WTC11 (cell line): Measurements from ENCODE around the gene CLCF1. TPM values are rescaled to one million over a fixed set of nuclear protein-coding genes. Genes with fewer than 3 reads are reported as not detected.
A peak's percentile ranks its signal among the peaks of the same experiment; 100 is the strongest.
"Not testable (repeated sequence)": the region's sequence is repeated elsewhere in the genome, so short reads cannot be mapped to it uniquely, and the experiment has no call there.

Source experiments
- ATAC-seq: fragments of 200-7000 bp; cut with Tn5 transposase; 2 replicates; pipeline ENCODE4 v1.10.0; 2021; ENCODE audit warnings: mild to moderate bottlenecking, moderate library complexity
- CTCF ChIA-PET: fragments of 300-600 bp; sonication (Branson Sonifier 250); formaldehyde crosslinking; loops from one replicate; lab custom pipeline; 2021; ENCODE audit warnings: antibody characterized with exemption; lab: Charles Lee
- POLR2A ChIA-PET: fragments of 350-600 bp; sonication (Branson Sonifier 250); formaldehyde crosslinking; loops from one replicate; lab custom pipeline; 2021; ENCODE audit warnings: antibody characterized with exemption; lab: Charles Lee
- DNase-seq: peaks from one replicate; pipeline ENCODE4 v3.0.0; 2021; ENCODE audit warnings: low spot score
- H3K27ac Mint-ChIP-seq: 2 replicates; pipeline ENCODE4 v1.8.0; 2021; ENCODE audit warnings: mixed read lengths
- H3K27me3 Mint-ChIP-seq: 2 replicates; pipeline ENCODE4 v1.8.0; 2021; ENCODE audit warnings: low read depth, mild to moderate bottlenecking, moderate library complexity, mixed read lengths
- H3K36me3 Mint-ChIP-seq: 2 replicates; pipeline ENCODE4 v1.8.0; 2021; ENCODE audit warnings: mixed read lengths
- H3K4me1 Mint-ChIP-seq: 2 replicates; pipeline ENCODE4 v1.8.0; 2022; ENCODE audit warnings: mixed read lengths
- H3K4me3 Mint-ChIP-seq: 2 replicates; pipeline ENCODE4 v1.8.0; 2021; ENCODE audit warnings: mild to moderate bottlenecking, moderate library complexity, mixed read lengths
- H3K9me3 Mint-ChIP-seq: 2 replicates; pipeline ENCODE4 v1.8.0; 2021; ENCODE audit warnings: mixed read lengths
- CREM ChIP-seq: sonication (generic); formaldehyde crosslinking; IDR thresholded peaks from 2 replicates; pipeline ENCODE4 v1.8.1; 2022; ENCODE audit warnings: mild to moderate bottlenecking, missing genetic modification reagents, moderate library complexity
- ELF4 ChIP-seq: sonication (generic); formaldehyde crosslinking; IDR thresholded peaks from 2 replicates; pipeline ENCODE4 v1.8.1; 2022; ENCODE audit warnings: low read depth, mild to moderate bottlenecking, moderate library complexity, missing genetic modification reagents
- ETV6 ChIP-seq: sonication (generic); formaldehyde crosslinking; IDR thresholded peaks from 2 replicates; pipeline ENCODE4 v1.8.1; 2022; ENCODE audit warnings: mild to moderate bottlenecking, missing genetic modification reagents
- FOXJ3 ChIP-seq: sonication (generic); formaldehyde crosslinking; IDR thresholded peaks from 2 replicates; pipeline ENCODE4 v1.9.0; 2021; ENCODE audit warnings: missing genetic modification reagents, mild to moderate bottlenecking, borderline replicate concordance
- FOXK1 ChIP-seq: sonication (generic); formaldehyde crosslinking; IDR thresholded peaks from 2 replicates; pipeline ENCODE4 v1.8.0; 2022; ENCODE audit warnings: mild to moderate bottlenecking, moderate library complexity, missing genetic modification reagents
- GABPB1 ChIP-seq: sonication (generic); formaldehyde crosslinking; IDR thresholded peaks from 2 replicates; pipeline ENCODE4 v1.8.1; 2023; ENCODE audit warnings: mild to moderate bottlenecking, missing genetic modification reagents
- GTF2I ChIP-seq: fragments of 250-450 bp; sonication (Bioruptor Pico); conservative IDR thresholded peaks from 2 replicates; pipeline ENCODE4 v1.4.0; 2021; ENCODE audit warnings: mild to moderate bottlenecking
- HMGA2 ChIP-seq: fragments of 250-450 bp; sonication (Bioruptor Pico); IDR thresholded peaks from 2 replicates; pipeline ENCODE4 v1.4.0; 2021; ENCODE audit warnings: mild to moderate bottlenecking, moderate library complexity
- JUN ChIP-seq: sonication (generic); formaldehyde crosslinking; IDR thresholded peaks from 2 replicates; pipeline ENCODE4 v1.8.0; 2023; ENCODE audit warnings: mild to moderate bottlenecking, missing genetic modification reagents
- NFE2L1 ChIP-seq: sonication (generic); formaldehyde crosslinking; IDR thresholded peaks from 2 replicates; pipeline ENCODE4 v1.8.1; 2023; ENCODE audit warnings: missing genetic modification reagents
- NR1H2 ChIP-seq: sonication (generic); formaldehyde crosslinking; IDR thresholded peaks from 2 replicates; pipeline ENCODE4 v1.9.0; 2021; ENCODE audit warnings: mild to moderate bottlenecking, moderate library complexity, missing genetic modification reagents
- OVOL2 ChIP-seq: fragments of 250-450 bp; sonication (Bioruptor Pico); IDR thresholded peaks from 2 replicates; pipeline ENCODE4 v1.9.0; 2021; ENCODE audit warnings: mild to moderate bottlenecking, borderline replicate concordance
- ZNF138 ChIP-seq: sonication (generic); formaldehyde crosslinking; conservative IDR thresholded peaks from 2 replicates; pipeline ENCODE4 v1.8.1; 2022; ENCODE audit warnings: mild to moderate bottlenecking, moderate library complexity, missing genetic modification reagents
- ZNF219 ChIP-seq: sonication (generic); formaldehyde crosslinking; IDR thresholded peaks from 2 replicates; pipeline ENCODE4 v1.8.0; 2023; ENCODE audit warnings: missing genetic modification reagents, mild to moderate bottlenecking, borderline replicate concordance
- ZNF232 ChIP-seq: sonication (generic); formaldehyde crosslinking; IDR thresholded peaks from 2 replicates; pipeline ENCODE4 v1.8.0; 2022; ENCODE audit warnings: mild to moderate bottlenecking, missing genetic modification reagents
- ZNF317 ChIP-seq: sonication (generic); formaldehyde crosslinking; IDR thresholded peaks from 2 replicates; pipeline ENCODE4 v1.8.1; 2023; ENCODE audit warnings: low read depth, mild to moderate bottlenecking, moderate library complexity, missing genetic modification reagents, borderline replicate concordance
- ZNF423 ChIP-seq: fragments of 250-450 bp; sonication (Bioruptor Pico); IDR thresholded peaks from 2 replicates; pipeline ENCODE4 v2.1.2; 2022; ENCODE audit warnings: mild to moderate bottlenecking, moderate library complexity
- total RNA-seq: library from RNA; stranded (reverse); gene quantifications from 3 replicates; pipeline ENCODE4 v1.2.3, GENCODE V29; 2021
- TF ChIP-seq, protein P1 (sequence below): sonication (generic); formaldehyde crosslinking; IDR thresholded peaks from 2 replicates; pipeline ENCODE4 v1.8.0; 2023; ENCODE audit warnings: mild to moderate bottlenecking, missing genetic modification reagents
- TF ChIP-seq, protein P2 (sequence below): fragments of 250-450 bp; sonication (Bioruptor Pico); IDR thresholded peaks from 2 replicates; pipeline ENCODE4 v1.8.0; 2021; ENCODE audit warnings: mild to moderate bottlenecking
- TF ChIP-seq, protein P3 (sequence below): fragments of 250-450 bp; sonication (Bioruptor Pico); IDR thresholded peaks from 2 replicates; pipeline ENCODE4 v1.9.0; 2021; ENCODE audit warnings: mild to moderate bottlenecking
- TF ChIP-seq, protein P4 (sequence below): fragments of 250-450 bp; sonication (Bioruptor Pico); IDR thresholded peaks from 2 replicates; pipeline ENCODE4 v1.9.0; 2021; ENCODE audit warnings: moderate library complexity, mild to moderate bottlenecking, inconsistent platforms, borderline replicate concordance

The CLCF1 gene
- total RNA-seq, 1 experiment from 2014 or later: 0.92 TPM

DNA sequence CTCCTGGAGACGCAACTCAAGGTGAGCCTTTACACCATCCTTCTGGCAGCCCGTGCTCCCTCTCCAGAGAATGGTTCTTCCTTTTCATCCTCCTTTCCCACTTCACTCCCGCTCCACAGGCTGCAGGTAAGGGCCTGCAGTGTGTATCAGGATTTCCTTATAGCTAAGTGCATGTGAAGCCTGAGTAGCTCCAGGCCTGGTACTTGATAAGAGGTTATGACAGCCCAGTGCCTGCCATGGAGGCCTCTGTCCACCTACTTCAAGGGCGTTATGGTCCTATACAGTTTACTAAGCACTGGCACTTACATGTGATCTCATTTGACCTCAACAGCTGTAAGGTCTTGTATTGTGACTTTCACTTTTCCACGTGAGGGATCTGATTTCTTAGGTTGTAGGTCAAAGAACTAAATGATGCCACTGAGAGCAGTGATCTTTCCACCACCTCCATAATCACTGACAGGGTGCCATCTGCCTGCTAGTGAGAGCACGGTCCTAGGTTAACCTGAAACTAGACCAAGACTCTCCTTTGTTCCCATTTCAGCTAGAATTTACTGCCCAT is 52.0 kb downstream of the CLCF1 start (continued):
- no peak for TF ChIP-seq NFE2L1 (CRISPR knock-in tag)
- TF ChIP-seq FOXJ3 (CRISPR knock-in tag): no peak
- no peak for TF ChIP-seq GABPB1 (CRISPR knock-in tag)
- no peak for TF ChIP-seq JUN
- TF ChIP-seq, protein P1, sequence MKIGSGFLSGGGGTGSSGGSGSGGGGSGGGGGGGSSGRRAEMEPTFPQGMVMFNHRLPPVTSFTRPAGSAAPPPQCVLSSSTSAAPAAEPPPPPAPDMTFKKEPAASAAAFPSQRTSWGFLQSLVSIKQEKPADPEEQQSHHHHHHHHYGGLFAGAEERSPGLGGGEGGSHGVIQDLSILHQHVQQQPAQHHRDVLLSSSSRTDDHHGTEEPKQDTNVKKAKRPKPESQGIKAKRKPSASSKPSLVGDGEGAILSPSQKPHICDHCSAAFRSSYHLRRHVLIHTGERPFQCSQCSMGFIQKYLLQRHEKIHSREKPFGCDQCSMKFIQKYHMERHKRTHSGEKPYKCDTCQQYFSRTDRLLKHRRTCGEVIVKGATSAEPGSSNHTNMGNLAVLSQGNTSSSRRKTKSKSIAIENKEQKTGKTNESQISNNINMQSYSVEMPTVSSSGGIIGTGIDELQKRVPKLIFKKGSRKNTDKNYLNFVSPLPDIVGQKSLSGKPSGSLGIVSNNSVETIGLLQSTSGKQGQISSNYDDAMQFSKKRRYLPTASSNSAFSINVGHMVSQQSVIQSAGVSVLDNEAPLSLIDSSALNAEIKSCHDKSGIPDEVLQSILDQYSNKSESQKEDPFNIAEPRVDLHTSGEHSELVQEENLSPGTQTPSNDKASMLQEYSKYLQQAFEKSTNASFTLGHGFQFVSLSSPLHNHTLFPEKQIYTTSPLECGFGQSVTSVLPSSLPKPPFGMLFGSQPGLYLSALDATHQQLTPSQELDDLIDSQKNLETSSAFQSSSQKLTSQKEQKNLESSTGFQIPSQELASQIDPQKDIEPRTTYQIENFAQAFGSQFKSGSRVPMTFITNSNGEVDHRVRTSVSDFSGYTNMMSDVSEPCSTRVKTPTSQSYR (CRISPR knock-in tag): no peak
- no peak for TF ChIP-seq ZNF219
- no peak for TF ChIP-seq OVOL2 (CRISPR knock-in tag)
- TF ChIP-seq, protein P2, sequence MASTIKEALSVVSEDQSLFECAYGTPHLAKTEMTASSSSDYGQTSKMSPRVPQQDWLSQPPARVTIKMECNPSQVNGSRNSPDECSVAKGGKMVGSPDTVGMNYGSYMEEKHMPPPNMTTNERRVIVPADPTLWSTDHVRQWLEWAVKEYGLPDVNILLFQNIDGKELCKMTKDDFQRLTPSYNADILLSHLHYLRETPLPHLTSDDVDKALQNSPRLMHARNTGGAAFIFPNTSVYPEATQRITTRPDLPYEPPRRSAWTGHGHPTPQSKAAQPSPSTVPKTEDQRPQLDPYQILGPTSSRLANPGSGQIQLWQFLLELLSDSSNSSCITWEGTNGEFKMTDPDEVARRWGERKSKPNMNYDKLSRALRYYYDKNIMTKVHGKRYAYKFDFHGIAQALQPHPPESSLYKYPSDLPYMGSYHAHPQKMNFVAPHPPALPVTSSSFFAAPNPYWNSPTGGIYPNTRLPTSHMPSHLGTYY (CRISPR knock-in tag): no peak
- TF ChIP-seq ZNF317: no peak

DNA sequence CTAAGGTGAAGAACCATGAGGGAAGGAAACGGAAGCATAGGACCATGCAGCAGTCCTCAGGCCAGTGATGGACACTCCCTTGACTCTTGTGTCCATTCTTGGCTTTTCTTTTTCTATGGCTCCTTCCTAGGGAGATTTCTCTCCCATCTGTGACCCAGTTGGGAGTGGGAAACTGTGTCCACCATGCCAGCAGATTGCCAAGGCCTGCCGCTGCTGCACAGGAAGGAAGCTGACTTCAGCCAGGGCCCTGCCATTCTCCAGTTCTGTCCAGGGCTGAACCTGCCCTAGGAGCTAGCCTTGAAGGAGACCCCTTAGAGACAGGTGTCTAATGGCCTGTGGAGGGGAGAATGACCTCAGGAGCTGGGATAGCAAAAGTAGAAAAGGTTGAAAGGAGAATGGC is 52.7 kb downstream of the CLCF1 start:
- Mint-ChIP-seq H3K4me1 (peaks cover 5% of the 10 kb centered on the region), H3K27ac (no peak overlapping the region), H3K27me3 (peaks cover 30% of the 10 kb centered on the region), H3K36me3 (no peaks in the 10 kb centered on the region), H3K4me3 (no peak overlapping the region), H3K9me3 (no peaks in the 10 kb centered on the region)
- ChIA-PET POLR2A (interaction anchor here (0.9 kb wide), 1 partner anchor 33 kb away, joined by 3 read pairs; the partner anchor contains the start of gene POLD4), CTCF (interaction anchor here (0.8 to 2.0 kb wide), 7 partner anchors 25 to 62 kb away, joined by 3 to 8 read pairs (median 4); no protein-coding TSS in a partner anchor)
- TF ChIP-seq ETV6: no peak
- ATAC-seq (no peak), DNase-seq (no peak)

DNA sequence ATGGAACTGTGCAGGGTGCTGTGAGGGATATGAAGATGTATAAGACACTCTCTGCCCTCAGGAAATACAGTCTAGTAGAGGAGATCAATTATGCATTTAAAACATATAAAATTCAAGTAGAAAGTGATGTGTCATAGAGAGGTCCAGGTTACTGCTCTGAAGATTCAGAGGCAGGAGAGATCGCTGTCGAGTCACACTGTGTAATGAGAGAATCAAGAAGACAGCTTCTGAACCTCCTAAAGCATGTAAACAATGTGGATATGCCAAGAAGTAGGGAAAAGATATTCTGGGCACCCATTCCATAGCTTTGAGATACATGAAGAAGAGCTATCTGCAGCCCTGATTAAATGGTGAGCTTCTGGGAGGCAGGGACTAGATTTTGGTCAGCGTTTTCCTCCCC is 53.4 kb downstream of the CLCF1 start:
- POLR2A ChIA-PET: no interaction called here
- no peak for TF ChIP-seq ZNF423 (CRISPR knock-in tag)
- no peak for TF ChIP-seq NR1H2 (CRISPR knock-in tag)
- TF ChIP-seq GTF2I (CRISPR knock-in tag): no peak
- no peak for TF ChIP-seq HMGA2 (CRISPR knock-in tag)
- no peak for TF ChIP-seq OVOL2 (CRISPR knock-in tag)
- TF ChIP-seq ETV6: no peak
- TF ChIP-seq FOXK1: no peak
- TF ChIP-seq ZNF219: no peak
- TF ChIP-seq ELF4 (CRISPR knock-in tag): no peak
- no peak for TF ChIP-seq ZNF138 (CRISPR knock-in tag)
- TF ChIP-seq ZNF232: no peak
- TF ChIP-seq CREM (CRISPR knock-in tag): no peak
- TF ChIP-seq ZNF317: no peak
- TF ChIP-seq, protein P3, sequence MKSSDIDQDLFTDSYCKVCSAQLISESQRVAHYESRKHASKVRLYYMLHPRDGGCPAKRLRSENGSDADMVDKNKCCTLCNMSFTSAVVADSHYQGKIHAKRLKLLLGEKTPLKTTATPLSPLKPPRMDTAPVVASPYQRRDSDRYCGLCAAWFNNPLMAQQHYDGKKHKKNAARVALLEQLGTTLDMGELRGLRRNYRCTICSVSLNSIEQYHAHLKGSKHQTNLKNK (CRISPR knock-in tag): no peak
- TF ChIP-seq, protein P4, sequence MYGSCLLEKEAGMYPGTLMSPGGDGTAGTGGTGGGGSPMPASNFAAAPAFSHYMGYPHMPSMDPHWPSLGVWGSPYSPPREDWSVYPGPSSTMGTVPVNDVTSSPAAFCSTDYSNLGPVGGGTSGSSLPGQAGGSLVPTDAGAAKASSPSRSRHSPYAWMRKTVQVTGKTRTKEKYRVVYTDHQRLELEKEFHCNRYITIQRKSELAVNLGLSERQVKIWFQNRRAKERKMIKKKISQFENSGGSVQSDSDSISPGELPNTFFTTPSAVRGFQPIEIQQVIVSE (CRISPR knock-in tag): no peak
- Mint-ChIP-seq H3K9me3 (no peaks in the 10 kb centered on the region), H3K36me3 (no peaks in the 10 kb centered on the region), H3K4me3 (no peak overlapping the region), H3K4me1 (peaks cover 5% of the 10 kb centered on the region), H3K27ac (no peak overlapping the region), H3K27me3 (peaks cover 37% of the 10 kb centered on the region)
- DNase-seq: no peak
- ATAC-seq: no peak
- CTCF ChIA-PET: interaction anchor here (0.8 to 2.0 kb wide), 6 partner anchors 26 to 63 kb away, joined by 3 to 8 read pairs (median 6); no protein-coding TSS in a partner anchor

DNA sequence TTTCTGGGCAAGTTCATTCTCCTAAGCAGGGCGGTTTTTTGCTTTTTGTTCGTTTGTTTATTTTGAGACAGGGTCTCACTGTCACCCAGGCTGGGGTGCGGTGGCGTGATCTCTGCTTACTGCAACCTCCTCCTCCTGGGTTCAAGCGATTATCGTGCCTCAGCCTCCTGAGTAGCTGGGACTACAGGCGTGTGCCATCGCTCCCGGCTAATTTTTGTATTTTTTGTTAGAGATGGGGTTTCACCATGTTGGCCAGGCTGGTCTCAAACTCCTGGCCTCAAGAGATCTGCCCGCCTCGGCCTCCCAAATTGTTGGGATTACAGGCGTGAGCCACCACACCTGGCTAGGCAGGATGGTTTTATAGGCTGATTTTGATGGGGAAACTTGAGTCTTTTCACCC is 54.5 kb downstream of the CLCF1 start:
- H3K27ac Mint-ChIP-seq, DNase-seq, H3K36me3 Mint-ChIP-seq, ATAC-seq, H3K4me1 Mint-ChIP-seq, H3K9me3 Mint-ChIP-seq: not testable (repeated sequence)
- Mint-ChIP-seq H3K27me3 (peaks cover 41% of the 10 kb centered on the region), H3K4me3 (peak overlapping the region; percentile 91)
- ChIA-PET POLR2A (interaction anchor here (0.7 kb wide), 1 partner anchor 55 kb away, joined by 5 read pairs; no protein-coding TSS in a partner anchor), CTCF (interaction anchor here (1.1 to 2.8 kb wide), 5 partner anchors 27 to 63 kb away, joined by 6 to 29 read pairs (median 21); no protein-coding TSS in a partner anchor)
